Mucosa of descending colon (tissue), 3 donors: Measurements from ENCODE around the gene CNTNAP4. TPM values are rescaled to one million over a fixed set of nuclear protein-coding genes. Genes with fewer than 3 reads are reported as not detected.

Experiments
- ATAC-seq: fragments of 200-7000 bp; cut with Tn5 transposase; one replicate; pipeline ENCODE4 v1.9.1; 2020; ENCODE audit warnings: mild to moderate bottlenecking, moderate library complexity
- DNase-seq, 3 donors: peaks; one replicate each; pipeline ENCODE4 v3.0.0-alpha.2; 2020
- H3K36me3 ChIP-seq: fragments of 200-600 bp; one replicate; pipeline ENCODE4 v1.8.0; 2021; ENCODE audit warnings: low read depth, mild to moderate bottlenecking
- H3K4me1 ChIP-seq: fragments of 200-600 bp; one replicate; pipeline ENCODE4 v1.8.0; 2021; ENCODE audit warnings: low read depth, mild to moderate bottlenecking
- H3K4me3 ChIP-seq: fragments of 200-600 bp; one replicate; pipeline ENCODE4 v1.8.0; 2021; ENCODE audit warnings: mild to moderate bottlenecking
- H3K9me3 ChIP-seq: fragments of 200-600 bp; one replicate; pipeline ENCODE4 v1.8.0; 2021; ENCODE audit warnings: mild to moderate bottlenecking
- CTCF ChIP-seq: fragments of 200-600 bp; IDR thresholded peaks from one replicate; pipeline ENCODE4 v1.8.0; 2022; ENCODE audit warnings: antibody characterized with exemption, mild to moderate bottlenecking
- intact Hi-C, 2 donors: fragments of 100-400 bp; cut with DNase I in 1 of 2; cut with micrococcal nuclease in 1 of 2; formaldehyde crosslinking; loops; one replicate each; pipeline versions ENCODE4 v1.11.0 to v1.11.1; 2022; cut with DNase I, micrococcal nuclease
- total RNA-seq, 3 donors: library from RNA; stranded (reverse); fragmentation: NEBNext Ultra II Directional in 2 of 3; extraction: Animal tissue kit (Norgen Biotek cat#: 25700) in 2 of 3; gene quantifications; one replicate each; pipeline versions ENCODE4 v1.2.1 to v1.2.4, GENCODE V29; 2021 to 2023
- donor health status: DM: no; HTN: no; CAD: no; lungs with moderate emphysema.
- donor health status: DM: no; HTN: no; CAD: no.
- donor health status: DM: no; HTN: yes; CAD: no.

The CNTNAP4 gene
- total RNA-seq, 3 donors from 2014 or later = 0.32 TPM; not detected in 2

- no peaks in the 10 kb centered on the region for H3K9me3 ChIP-seq
- ATAC-seq (no peak), DNase-seq (no peak)
- no peaks in the 10 kb centered on the region for H3K36me3 ChIP-seq
- intact Hi-C loops = no loop called here
- no peak for TF ChIP-seq CTCF
- H3K4me1 ChIP-seq = no peaks in the 10 kb centered on the region
- no peak overlapping the region for H3K4me3 ChIP-seq
Observed at GRCh38 chr16:76277460-76278030, 344 bp downstream of the CNTNAP4 start.

GRCh38 chr16:76278086-76278485, 885 bp downstream of the CNTNAP4 start:
- no peak for TF ChIP-seq CTCF
- H3K36me3 ChIP-seq = no peaks in the 10 kb centered on the region
- ATAC-seq (no peak), DNase-seq (no peak)
- H3K9me3 ChIP-seq = no peaks in the 10 kb centered on the region
- no peaks in the 10 kb centered on the region for H3K4me1 ChIP-seq
- H3K4me3 ChIP-seq = no peak overlapping the region
- intact Hi-C loops = no loop called here

- H3K4me1 ChIP-seq = no peaks in the 10 kb centered on the region
- H3K36me3 ChIP-seq = no peaks in the 10 kb centered on the region
- ATAC-seq (no peak), DNase-seq (no peak)
- TF ChIP-seq CTCF = no peak
- no peaks in the 10 kb centered on the region for H3K9me3 ChIP-seq
- no peak overlapping the region for H3K4me3 ChIP-seq
- intact Hi-C loops = no loop called here
Observed at GRCh38 chr16:76278980-76279379, 1.8 kb downstream of the CNTNAP4 start.

- TF ChIP-seq CTCF = no peak
- DNase-seq = no peak
- intact Hi-C loops = no loop called here
- Histone ChIP-seq H3K4me3 (no peak overlapping the region), H3K36me3 (no peaks in the 10 kb centered on the region), H3K9me3 (no peaks in the 10 kb centered on the region), H3K4me1 (no peaks in the 10 kb centered on the region)
- ATAC-seq = no peak
Observed at GRCh38 chr16:76280421-76281215, 3.4 kb downstream of the CNTNAP4 start.

- Histone ChIP-seq H3K36me3 (no peaks in the 10 kb centered on the region), H3K4me3 (no peak overlapping the region), H3K4me1 (no peaks in the 10 kb centered on the region), H3K9me3 (no peaks in the 10 kb centered on the region)
- TF ChIP-seq CTCF = no peak
- ATAC-seq (no peak), DNase-seq (no peak)
- intact Hi-C loops = no loop called here
Observed at GRCh38 chr16:76287466-76287865, 10.3 kb downstream of the CNTNAP4 start.
